Fibroblast of skin of abdomen (primary cell): ENCODE measurements around the gene TNFSF13.

Experiments used
- DNase-seq: peaks from one replicate; pipeline ENCODE4 v3.0.0-alpha.2; 2013

Gene TNFSF13

GRCh38 chr17:7575481-7575883 is 16.9 kb downstream of the TNFSF13 start:
- DNase-seq = no peak

DNA sequence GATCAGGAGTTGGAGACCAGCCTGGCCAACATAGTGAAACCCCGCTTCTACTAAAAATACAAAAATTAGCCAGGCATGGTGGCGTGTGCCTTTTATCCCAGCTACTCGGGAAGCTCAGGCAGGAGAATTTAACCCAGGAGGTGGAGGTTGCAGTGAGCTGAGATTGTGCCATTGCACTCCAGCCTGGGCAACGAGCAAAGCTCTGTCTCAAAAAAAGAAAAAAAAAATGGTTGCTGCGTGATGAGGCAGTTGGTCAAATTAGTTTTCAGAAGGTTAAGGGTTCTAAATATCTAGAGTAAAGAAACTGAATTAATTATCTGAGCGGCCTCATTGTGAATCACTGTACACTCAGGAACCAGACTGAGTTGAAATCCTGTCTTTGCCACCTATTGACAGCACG is 17.4 kb downstream of the TNFSF13 start:
- no peak for DNase-seq

DNA sequence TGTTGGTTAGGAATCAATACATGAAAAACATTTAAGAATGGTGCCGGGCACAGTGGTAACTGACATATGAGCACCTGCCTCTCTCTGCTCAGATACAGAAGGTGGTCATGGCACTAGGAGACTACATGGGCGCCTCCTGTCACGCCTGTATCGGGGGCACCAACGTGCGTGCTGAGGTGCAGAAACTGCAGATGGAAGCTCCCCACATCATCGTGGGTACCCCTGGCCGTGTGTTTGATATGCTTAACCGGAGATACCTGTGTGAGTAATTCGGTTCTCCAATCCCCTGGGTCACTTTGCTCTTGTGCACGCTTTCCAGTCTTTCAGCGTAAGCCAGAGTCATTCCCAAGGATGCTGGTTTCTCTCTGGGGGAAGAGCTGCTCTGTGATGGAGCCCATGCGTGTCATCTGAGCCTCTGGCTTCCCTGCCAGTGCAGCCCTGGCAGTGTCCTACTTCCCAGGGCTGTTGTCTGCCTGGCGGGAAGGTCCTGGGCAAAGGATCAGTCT is 17.9 kb downstream of the TNFSF13 start:
- no peak for DNase-seq

GRCh38 chr17:7577327-7578199 is 19.0 kb downstream of the TNFSF13 start:
- DNase-seq = no peak

DNA sequence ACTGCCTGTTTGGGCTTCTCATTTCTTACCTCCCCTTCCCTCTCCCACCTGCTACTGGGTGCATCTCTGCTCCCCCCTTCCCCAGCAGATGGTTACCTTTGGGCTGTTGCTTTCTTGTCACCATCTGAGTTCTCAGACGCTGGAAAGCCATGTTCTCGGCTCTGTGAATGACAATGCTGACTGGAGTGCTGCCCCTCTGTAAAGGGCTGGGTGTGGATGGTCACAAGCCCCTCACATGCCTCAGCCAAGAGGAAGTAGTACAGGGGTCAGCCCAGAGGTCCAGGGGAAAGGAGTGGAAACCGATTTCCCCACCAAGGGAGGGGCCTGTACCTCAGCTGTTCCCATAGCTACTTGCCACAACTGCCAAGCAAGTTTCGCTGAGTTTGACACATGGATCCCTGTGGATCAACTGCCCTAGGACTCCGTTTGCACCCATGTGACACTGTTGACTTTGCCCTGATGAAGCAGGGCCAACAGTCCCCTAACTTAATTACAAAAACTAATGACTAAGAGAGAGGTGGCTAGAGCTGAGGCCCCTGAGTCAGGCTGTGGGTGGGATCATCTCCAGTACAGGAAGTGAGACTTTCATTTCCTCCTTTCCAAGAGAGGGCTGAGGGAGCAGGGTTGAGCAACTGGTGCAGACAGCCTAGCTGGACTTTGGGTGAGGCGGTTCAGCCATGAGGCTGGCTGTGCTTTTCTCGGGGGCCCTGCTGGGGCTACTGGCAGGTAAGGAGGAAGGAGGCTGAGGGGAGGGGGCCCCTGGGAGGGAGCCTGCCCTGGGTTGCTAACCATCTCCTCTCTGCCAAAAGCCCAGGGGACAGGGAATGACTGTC is 20.7 kb downstream of the TNFSF13 start, which contains the start of gene CD68:
CD68 (plus strand) TSS at position 638 of the 833 bp plus-strand sequence; CDS start at position 678, 40 bp downstream.
- peak; percentile 87 for DNase-seq

DNA sequence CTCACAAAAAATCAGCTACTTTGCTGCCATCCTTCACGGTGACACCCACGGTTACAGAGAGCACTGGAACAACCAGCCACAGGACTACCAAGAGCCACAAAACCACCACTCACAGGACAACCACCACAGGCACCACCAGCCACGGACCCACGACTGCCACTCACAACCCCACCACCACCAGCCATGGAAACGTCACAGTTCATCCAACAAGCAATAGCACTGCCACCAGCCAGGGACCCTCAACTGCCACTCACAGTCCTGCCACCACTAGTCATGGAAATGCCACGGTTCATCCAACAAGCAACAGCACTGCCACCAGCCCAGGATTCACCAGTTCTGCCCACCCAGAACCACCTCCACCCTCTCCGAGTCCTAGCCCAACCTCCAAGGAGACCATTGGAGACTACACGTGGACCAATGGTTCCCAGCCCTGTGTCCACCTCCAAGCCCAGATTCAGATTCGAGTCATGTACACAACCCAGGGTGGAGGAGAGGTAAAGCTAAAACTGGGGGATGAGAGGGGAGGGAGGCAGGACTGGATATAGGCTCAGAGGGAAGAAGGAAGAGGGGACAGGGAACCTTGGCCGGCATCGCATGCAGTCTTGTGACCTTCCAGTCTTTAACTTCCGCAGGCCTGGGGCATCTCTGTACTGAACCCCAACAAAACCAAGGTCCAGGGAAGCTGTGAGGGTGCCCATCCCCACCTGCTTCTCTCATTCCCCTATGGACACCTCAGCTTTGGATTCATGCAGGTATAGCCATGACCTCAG is 21.5 kb downstream of the TNFSF13 start:
- DNase-seq = no peak

GRCh38 chr17:7580604-7581575 is 22.3 kb downstream of the TNFSF13 start:
- no peak for DNase-seq

GRCh38 chr17:7582396-7583252 is 24.1 kb downstream of the TNFSF13 start:
- DNase-seq = no peak

DNA sequence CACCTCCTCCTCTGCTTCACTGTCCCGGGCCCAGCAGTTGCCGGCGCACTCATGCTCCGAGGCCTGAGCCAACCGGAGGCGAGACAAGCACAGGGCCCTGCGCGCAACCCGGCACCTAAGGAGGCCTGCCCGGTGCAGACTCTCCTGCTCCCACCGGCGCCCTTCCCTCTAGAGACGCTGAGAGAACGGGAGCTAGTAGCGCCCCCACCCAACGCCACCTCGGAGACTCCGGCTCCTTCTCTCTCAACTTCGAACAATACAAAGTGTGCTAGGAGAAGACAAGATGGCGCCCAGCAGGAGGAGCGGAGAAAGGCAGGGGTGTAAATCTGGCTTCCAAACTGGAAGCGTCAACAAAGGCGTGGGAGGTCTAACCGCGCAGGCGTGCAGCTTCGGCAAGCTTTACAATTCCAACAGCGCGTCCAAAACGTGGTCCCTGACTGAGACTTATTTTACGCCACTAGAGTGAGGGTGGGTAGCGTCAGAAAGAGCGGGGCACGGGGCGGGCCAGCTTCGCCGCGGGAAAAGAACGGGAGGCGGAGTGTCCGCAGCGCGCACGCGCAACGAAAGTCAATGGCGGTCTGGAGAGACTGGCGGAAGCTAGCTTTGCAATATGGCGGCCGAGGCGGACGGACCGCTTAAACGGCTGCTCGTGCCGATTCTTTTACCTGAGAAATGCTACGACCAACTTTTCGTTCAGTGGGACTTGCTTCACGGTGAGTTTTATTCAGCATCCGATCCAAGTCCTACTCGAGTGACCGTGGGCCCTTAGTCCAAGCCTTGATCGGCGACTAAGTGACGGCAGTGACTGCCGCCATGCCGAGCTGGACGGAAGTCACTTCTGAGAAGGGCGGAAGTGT is 24.9 kb downstream of the TNFSF13 start, which contains the start of gene MPDU1:
MPDU1 (plus strand) TSS at position 600 of the 857 bp plus-strand sequence; CDS start at position 611, 11 bp downstream.
- peak; percentile 98 for DNase-seq

- DNase-seq = no peak
These were observed 28.3 kb downstream of the TNFSF13 start for GRCh38 chr17:7586673-7587419.

DNA sequence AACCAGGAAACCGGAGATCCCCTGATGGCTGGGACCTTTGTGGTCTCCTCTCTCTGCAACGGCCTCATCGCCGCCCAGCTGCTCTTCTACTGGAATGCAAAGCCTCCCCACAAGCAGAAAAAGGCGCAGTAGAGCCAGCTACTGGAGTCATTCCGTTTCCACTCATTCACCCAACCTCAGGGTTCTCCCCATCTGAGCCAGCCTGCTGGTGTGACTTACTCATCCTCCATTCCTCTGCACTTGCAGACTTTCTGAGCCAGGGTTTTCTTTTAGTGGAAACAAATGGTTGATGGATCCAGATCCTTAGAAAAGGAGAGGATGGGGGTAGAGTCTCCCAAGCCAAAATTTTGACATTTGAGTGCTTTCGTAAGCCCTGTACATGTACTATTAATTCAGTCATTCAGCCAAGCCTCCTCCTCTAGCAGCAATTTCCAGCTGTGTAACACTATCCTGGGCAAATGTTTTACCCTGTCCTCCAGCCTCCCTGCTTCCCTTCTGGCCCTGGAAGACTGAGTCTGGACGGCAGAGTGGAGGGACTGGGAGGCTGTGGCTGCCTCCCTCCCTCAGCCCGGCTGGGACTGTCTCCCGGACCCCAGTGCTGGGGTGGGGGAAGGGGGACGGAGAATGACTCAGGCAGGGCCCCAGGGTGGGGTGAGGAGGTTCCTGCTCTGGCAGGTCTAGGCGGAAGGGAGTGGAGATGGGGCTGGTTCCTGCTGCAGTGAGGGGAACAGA is 29.0 kb downstream of the TNFSF13 start:
- DNase-seq = peak; percentile 95

GRCh38 chr17:7588553-7589203 is 30.1 kb downstream of the TNFSF13 start:
- DNase-seq = no peak

DNA sequence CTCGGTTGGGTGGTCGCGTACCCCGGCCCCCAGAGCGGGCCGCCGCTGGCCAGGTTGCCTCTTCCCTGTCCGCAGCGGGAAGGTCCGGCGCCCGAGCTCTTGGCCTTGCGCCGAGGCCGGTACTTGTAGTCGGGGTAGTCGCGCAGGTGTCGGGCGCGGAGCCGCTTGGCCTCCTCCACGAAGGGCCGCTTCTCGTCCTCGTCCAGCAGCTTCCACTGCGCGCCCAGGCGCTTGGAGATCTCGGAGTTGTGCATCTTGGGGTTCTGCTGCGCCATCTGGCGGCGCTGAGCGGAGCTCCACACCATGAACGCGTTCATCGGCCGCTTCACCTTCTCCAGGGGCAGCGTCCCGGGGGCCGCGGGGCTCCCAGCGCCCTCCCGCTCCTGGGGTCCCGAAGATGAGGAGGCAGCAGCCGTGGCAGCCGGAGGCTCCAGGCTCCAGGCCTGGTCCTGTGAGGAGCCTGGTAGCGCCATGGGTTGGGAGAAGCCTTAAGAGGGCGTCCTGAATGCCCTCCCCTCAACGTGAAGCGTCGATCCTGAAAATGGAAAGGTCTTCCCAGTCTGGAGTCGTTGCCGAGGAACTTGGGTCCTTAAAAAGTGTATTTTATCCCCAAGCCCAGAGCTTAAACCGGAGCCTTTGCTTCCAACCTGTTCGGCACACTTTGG is 30.8 kb downstream of the TNFSF13 start:
- peak; percentile 84 for DNase-seq

DNA sequence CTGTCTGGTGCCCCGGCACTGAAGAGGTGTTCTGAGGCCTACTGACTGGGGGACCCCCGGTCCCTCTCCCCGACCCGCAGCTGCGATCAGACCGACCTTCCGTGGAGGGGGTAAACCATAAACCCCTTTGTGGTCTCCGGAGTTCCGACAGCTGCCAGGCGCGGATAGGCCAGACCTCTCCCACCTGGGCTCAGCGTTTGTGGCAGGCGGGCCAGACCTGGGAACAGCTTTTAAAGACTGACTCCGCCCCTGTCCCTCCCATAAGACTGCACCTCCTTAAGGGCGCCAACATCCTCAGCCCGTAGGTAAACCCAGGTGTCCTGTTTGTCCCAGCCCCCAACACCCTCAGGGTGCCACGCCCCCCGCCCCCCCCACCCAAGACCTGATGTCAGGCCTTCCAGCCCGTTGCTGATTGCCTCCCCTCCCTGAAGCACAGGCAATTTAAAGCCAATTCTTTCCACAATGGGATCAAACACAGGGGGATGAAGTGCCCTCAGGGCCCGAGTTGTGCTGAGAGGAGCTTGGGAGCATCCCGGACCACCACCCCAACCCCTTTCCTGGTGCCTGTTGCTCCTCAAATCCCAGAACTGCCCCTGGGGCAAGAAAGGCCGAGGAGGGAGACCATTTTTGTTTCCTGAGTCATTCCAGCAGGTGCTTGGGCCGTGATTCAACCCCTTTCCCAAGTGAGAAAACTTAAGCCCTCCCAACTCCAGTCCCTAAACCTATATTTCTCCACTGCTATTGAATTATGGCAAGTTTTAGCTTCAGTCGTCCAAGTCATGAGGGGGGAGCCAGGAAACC is 31.5 kb downstream of the TNFSF13 start, which contains the start of gene SOX15:
SOX15 (minus strand) TSS at position 204 of the 801 bp plus-strand sequence. CDS start 418 bp downstream, outside the sequence.
- DNase-seq = no peak

DNA sequence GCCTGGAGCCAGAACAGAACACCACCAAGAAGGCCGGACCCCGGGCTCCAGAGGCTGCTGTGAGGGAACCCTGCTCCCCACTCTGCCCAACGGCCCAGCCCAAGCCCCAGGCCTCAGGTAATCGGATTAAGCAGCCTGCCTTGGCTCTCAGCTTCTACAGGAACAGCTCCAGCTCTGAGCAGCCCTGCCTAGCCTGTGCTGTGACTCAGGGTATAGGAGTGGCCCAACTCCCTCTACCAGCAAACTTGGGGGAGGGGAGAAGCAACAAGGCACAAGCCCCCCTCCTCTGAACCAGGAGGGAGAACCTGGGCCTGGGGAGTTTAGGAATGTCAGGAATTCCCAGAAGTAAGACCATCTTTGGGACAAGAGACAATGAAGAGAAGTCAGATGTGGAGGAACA is 32.2 kb downstream of the TNFSF13 start:
- DNase-seq = peak; percentile 59
